Calu3 (cell line): Measurements from ENCODE around the gene MRPS25. TPM values are rescaled to one million over a fixed set of nuclear protein-coding genes. Genes with fewer than 3 reads are reported as not detected.

Source experiments
- BruUV-seq: library from RNA; stranded (reverse); fragments of 400-500 nt; replicated peaks from 2 replicates; lab custom pipeline; 2021; lab: Mats Ljungman, UMichigan
- CTCF ChIA-PET: fragments of 300-600 bp; sonication (Branson Sonifier 250); formaldehyde crosslinking; loops from one replicate; lab custom pipeline; 2022; ENCODE audit warnings: antibody characterized with exemption; lab: Charles Lee
- DNase-seq: peaks from one replicate; pipeline ENCODE4 v3.0.0; 2022
- H3K27ac Mint-ChIP-seq: one replicate; pipeline ENCODE4 v1.8.0; 2022; ENCODE audit warnings: mixed read lengths; ENCODE audit not compliant: unreplicated experiment
- H3K27me3 Mint-ChIP-seq: one replicate; pipeline ENCODE4 v1.8.0; 2022; ENCODE audit warnings: mixed read lengths; ENCODE audit not compliant: unreplicated experiment
- H3K36me3 Mint-ChIP-seq: one replicate; pipeline ENCODE4 v1.8.0; 2022; ENCODE audit warnings: mild to moderate bottlenecking, moderate library complexity, mixed read lengths; ENCODE audit not compliant: insufficient read depth, unreplicated experiment
- H3K4me1 Mint-ChIP-seq: one replicate; pipeline ENCODE4 v1.8.0; 2022; ENCODE audit warnings: mild to moderate bottlenecking, low read depth, mixed read lengths; ENCODE audit not compliant: unreplicated experiment
- H3K4me3 Mint-ChIP-seq: one replicate; pipeline ENCODE4 v1.8.0; 2022; ENCODE audit warnings: mild to moderate bottlenecking, low read depth, moderate library complexity, mixed read lengths; ENCODE audit not compliant: unreplicated experiment
- H3K9me3 Mint-ChIP-seq: one replicate; pipeline ENCODE4 v1.8.0; 2022; ENCODE audit warnings: low read depth, mixed read lengths; ENCODE audit not compliant: unreplicated experiment
- intact Hi-C: fragments of 100-400 bp; cut with micrococcal nuclease; formaldehyde crosslinking; loops from one replicate; pipeline ENCODE4 v1.10.0; 2022; ENCODE audit not compliant: unreplicated experiment
- total RNA-seq: library from RNA; stranded (reverse); gene quantifications from 2 replicates; pipeline ENCODE4 v1.2.3, GENCODE V29; 2022
- TF ChIP-seq, protein P1 (sequence below): fragments of 200-600 bp; IDR thresholded peaks from one replicate; pipeline ENCODE4 v1.8.0; 2022; ENCODE audit warnings: antibody characterized with exemption; ENCODE audit not compliant: unreplicated experiment

The MRPS25 gene
- total RNA-seq, 1 experiment from 2014 or later: 51.8 TPM

- H3K9me3 Mint-ChIP-seq: no peaks in the 10 kb centered on the region
- BruUV-seq: no TSS peak
- H3K36me3 Mint-ChIP-seq: peaks cover 5% of the 10 kb centered on the region
- TF ChIP-seq, protein P1, sequence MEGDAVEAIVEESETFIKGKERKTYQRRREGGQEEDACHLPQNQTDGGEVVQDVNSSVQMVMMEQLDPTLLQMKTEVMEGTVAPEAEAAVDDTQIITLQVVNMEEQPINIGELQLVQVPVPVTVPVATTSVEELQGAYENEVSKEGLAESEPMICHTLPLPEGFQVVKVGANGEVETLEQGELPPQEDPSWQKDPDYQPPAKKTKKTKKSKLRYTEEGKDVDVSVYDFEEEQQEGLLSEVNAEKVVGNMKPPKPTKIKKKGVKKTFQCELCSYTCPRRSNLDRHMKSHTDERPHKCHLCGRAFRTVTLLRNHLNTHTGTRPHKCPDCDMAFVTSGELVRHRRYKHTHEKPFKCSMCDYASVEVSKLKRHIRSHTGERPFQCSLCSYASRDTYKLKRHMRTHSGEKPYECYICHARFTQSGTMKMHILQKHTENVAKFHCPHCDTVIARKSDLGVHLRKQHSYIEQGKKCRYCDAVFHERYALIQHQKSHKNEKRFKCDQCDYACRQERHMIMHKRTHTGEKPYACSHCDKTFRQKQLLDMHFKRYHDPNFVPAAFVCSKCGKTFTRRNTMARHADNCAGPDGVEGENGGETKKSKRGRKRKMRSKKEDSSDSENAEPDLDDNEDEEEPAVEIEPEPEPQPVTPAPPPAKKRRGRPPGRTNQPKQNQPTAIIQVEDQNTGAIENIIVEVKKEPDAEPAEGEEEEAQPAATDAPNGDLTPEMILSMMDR: no peak
- H3K27ac Mint-ChIP-seq: no peak overlapping the region
- CTCF ChIA-PET: interaction anchor here (0.6 kb wide), 1 partner anchor 641 kb away, joined by 3 read pairs; no protein-coding TSS in a partner anchor
- no peak overlapping the region for H3K4me3 Mint-ChIP-seq
- H3K27me3 Mint-ChIP-seq: peaks cover 47% of the 10 kb centered on the region
- intact Hi-C loops: no loop called here
- DNase-seq: no peak
- peaks cover 13% of the 10 kb centered on the region for H3K4me1 Mint-ChIP-seq
These were observed 45.1 kb upstream of the MRPS25 start for GRCh38 chr3:15110206-15110605.

- Mint-ChIP-seq H3K4me3 (no peak overlapping the region), H3K27ac (no peak overlapping the region)
These were observed 43.8 kb upstream of the MRPS25 start for GRCh38 chr3:15108869-15109268.

DNA sequence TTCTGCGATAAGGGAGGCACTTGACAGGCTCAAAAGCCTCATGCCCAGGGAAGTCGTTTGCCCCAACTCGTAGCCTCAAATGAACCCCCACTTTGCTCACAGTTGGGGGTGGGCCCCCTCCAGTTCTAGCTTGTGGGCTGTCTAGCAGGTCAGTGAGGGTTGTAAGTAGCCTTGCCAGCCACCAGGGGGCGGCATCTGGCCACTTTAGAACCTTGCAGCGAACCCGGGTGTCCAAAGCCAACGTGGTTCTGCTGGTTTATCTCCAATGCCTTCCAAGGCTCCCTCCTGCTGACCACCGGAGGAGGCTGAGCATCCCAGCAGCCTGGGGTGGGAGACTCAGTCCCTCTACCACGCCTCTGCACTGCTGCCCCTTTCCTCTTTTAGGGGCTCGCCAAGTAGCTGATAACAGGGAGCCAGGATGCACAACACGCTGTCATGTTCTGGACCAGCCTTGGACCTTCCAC is 43.0 kb upstream of the MRPS25 start:
- Mint-ChIP-seq H3K27ac (no peak overlapping the region), H3K4me1 (peaks cover 13% of the 10 kb centered on the region), H3K4me3 (no peak overlapping the region), H3K9me3 (no peaks in the 10 kb centered on the region), H3K36me3 (peaks cover 5% of the 10 kb centered on the region), H3K27me3 (peaks cover 35% of the 10 kb centered on the region)
- no TSS peak for BruUV-seq
- TF ChIP-seq, protein P1: peak; percentile 86
- peak; percentile 80 for DNase-seq
- intact Hi-C loops: loop anchor here (2.0 to 5.0 kb wide), 2 partner anchors 99 to 297 kb away; partner anchors contain the start of gene CAPN7
- CTCF ChIA-PET: interaction anchor here (0.6 to 1.8 kb wide), 10 partner anchors 9 to 220 kb away, joined by 3 to 11 read pairs (median 4); partner anchors contain the start of genes CAPN7 and RBSN

More at GRCh38 chr3:15108869-15109268, 43.8 kb upstream of the MRPS25 start:
- CTCF ChIA-PET: interaction anchor here (1.0 to 1.8 kb wide), 4 partner anchors 8 to 97 kb away, joined by 3 to 11 read pairs (median 4); partner anchors contain the start of genes CAPN7 and RBSN
- H3K4me1 Mint-ChIP-seq: peaks cover 13% of the 10 kb centered on the region
- peaks cover 5% of the 10 kb centered on the region for H3K36me3 Mint-ChIP-seq
- intact Hi-C loops: loop anchor here (2.0 to 5.0 kb wide), 2 partner anchors 98 to 296 kb away; partner anchors contain the start of gene CAPN7
- peaks cover 35% of the 10 kb centered on the region for H3K27me3 Mint-ChIP-seq
- H3K9me3 Mint-ChIP-seq: no peaks in the 10 kb centered on the region
- TF ChIP-seq, protein P1: no peak
- DNase-seq: no peak
- BruUV-seq: no TSS peak

DNA sequence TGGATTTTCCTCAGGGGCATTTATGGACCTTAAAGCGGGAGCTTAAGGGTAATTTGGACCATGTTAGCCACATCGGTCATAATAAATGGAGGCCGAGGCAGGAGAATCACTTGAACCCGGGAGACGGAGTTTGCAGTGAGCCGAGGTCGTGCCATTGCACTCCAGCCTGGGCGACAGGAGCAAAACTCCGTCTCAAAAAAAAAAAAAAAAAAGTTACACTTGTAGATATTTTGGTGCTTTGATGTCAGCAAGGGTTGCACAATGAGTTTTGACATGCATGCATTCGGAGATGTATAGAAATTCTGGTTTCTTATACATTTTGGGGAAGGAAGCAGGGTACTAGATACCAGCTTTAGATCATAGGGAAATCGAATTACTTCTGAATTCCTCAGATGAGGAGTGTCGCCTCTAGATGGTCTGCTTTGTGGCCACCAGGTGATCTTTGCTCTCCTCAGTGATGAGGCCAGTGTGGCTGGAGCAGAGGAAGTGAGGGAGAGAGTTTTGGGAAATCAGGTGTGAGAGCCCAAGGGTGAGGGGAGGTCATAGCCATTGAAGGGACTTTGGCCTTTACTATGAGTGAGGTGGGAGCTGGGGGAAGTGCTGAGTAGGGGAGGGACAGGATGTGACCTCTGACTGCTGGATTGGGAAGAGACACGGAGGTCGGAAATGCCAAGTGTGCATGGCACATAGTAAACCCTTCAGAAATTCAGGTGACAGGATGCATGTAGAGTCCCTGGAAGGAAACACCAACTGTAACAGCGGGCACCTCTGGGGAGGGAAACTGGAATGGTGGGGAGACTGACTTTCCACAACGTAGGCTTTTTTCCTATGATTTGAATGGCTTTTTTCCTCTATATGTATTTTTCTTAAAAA is 42.2 kb upstream of the MRPS25 start:
- Mint-ChIP-seq H3K4me1 (peaks cover 20% of the 10 kb centered on the region), H3K27ac (no peak overlapping the region), H3K27me3 (peaks cover 35% of the 10 kb centered on the region), H3K4me3 (no peak overlapping the region), H3K9me3 (no peaks in the 10 kb centered on the region), H3K36me3 (peaks cover 5% of the 10 kb centered on the region)
- CTCF ChIA-PET: interaction anchor here (0.6 to 1.8 kb wide), 10 partner anchors 8 to 219 kb away, joined by 3 to 11 read pairs (median 4); partner anchors contain the start of genes CAPN7 and RBSN
- BruUV-seq: no TSS peak
- TF ChIP-seq, protein P1: no peak
- intact Hi-C loops: loop anchor here (5.0 kb wide), 1 partner anchor 100 kb away; the partner anchor contains the start of gene CAPN7
- DNase-seq: no peak
